HG02943 (cell line): Measurements from ENCODE around the gene DNAH12.

Experiments used
- ATAC-seq: cut with Tn5 transposase; IDR thresholded peaks from one replicate; pipeline ENCODE4 v1.9.1; 2021; ENCODE audit warnings: mild to moderate bottlenecking, low read depth, moderate library complexity; ENCODE audit not compliant: unreplicated experiment

DNAH12 gene

DNA sequence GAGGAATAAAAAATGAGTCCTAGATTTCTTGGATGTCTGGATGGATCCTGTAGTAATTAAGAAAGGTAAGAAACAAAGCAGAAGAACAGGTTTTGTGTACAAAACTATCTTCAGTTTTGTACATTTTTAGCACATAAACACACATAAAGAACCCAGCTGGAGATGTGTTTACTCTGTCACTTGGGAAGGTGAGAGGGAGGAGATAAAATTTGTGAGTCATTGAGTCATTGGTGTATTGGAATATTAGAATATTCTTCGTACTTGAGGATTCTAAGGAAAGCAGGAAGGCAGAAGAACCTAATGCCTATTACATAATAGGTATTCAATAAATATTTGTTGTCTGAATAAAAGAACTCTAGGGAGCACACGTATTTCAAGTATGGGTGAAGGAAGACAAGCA is 299.2 kb downstream of the DNAH12 start:
- ATAC-seq, result no peak
